GM20431 (cell line): ENCODE results near the gene CPNE8.

ENCODE experiments used
- in situ Hi-C: fragments of 300-500 bp; cut with MseI, MboI; formaldehyde crosslinking; loops from one replicate; pipeline ENCODE4 v1.15.0; 2020; ENCODE audit warnings: low sequenced_read_pairs; ENCODE audit not compliant: unreplicated experiment

The CPNE8 gene

GRCh38 chr12:38869036-38869435 lies 36.4 kb downstream of the CPNE8 start:
- in situ Hi-C loops: no loop called here

GRCh38 chr12:38850461-38850860 lies 54.9 kb downstream of the CPNE8 start:
- in situ Hi-C loops: no loop called here

GRCh38 chr12:38847247-38847646 lies 58.1 kb downstream of the CPNE8 start:
- in situ Hi-C loops: no loop called here

GRCh38 chr12:38844267-38844666 lies 61.1 kb downstream of the CPNE8 start:
- in situ Hi-C loops: no loop called here

GRCh38 chr12:38838056-38838850 lies 67.1 kb downstream of the CPNE8 start:
- in situ Hi-C loops: no loop called here

- in situ Hi-C loops: no loop called here
These were observed 73.7 kb downstream of the CPNE8 start for GRCh38 chr12:38831715-38832114.

- in situ Hi-C loops: no loop called here
These were observed 80.4 kb downstream of the CPNE8 start for GRCh38 chr12:38825006-38825405.

GRCh38 chr12:38823738-38824137 lies 81.7 kb downstream of the CPNE8 start:
- in situ Hi-C loops: no loop called here

GRCh38 chr12:38823314-38823713 lies 82.1 kb downstream of the CPNE8 start:
- in situ Hi-C loops: no loop called here

- in situ Hi-C loops: no loop called here
These were observed 87.4 kb downstream of the CPNE8 start for GRCh38 chr12:38817942-38818341.

- in situ Hi-C loops: no loop called here
These were observed 91.5 kb downstream of the CPNE8 start for GRCh38 chr12:38813923-38814322.

- in situ Hi-C loops: no loop called here
These were observed 93.5 kb downstream of the CPNE8 start for GRCh38 chr12:38811814-38812356.

GRCh38 chr12:38809832-38810231 lies 95.6 kb downstream of the CPNE8 start:
- in situ Hi-C loops: no loop called here

GRCh38 chr12:38788106-38788505 lies 117.3 kb downstream of the CPNE8 start:
- in situ Hi-C loops: no loop called here

GRCh38 chr12:38785381-38785780 lies 120.0 kb downstream of the CPNE8 start:
- in situ Hi-C loops: no loop called here

- in situ Hi-C loops: no loop called here
These were observed 122.1 kb downstream of the CPNE8 start for GRCh38 chr12:38783304-38783703.

GRCh38 chr12:38782359-38782758 lies 123.0 kb downstream of the CPNE8 start:
- in situ Hi-C loops: no loop called here

- in situ Hi-C loops: no loop called here
These were observed 128.7 kb downstream of the CPNE8 start for GRCh38 chr12:38776647-38777046.

- in situ Hi-C loops: no loop called here
These were observed 129.9 kb downstream of the CPNE8 start for GRCh38 chr12:38775457-38775856.

- in situ Hi-C loops: no loop called here
These were observed 133.0 kb downstream of the CPNE8 start for GRCh38 chr12:38772437-38772836.

GRCh38 chr12:38771871-38772270 lies 133.5 kb downstream of the CPNE8 start:
- in situ Hi-C loops: no loop called here
